ENCODE data around the gene SURF1.

- no peak for TF ChIP-seq CTCF (IDR thresholded peaks at IDR 0.05)
- TF ChIP-seq POLR2A (IDR thresholded peaks at IDR 0.05) = no peak
These were observed 16.0 kb downstream of the SURF1 start for GRCh38 chr9:133340256-133340655.
